Neural cell (in vitro differentiated cells): ENCODE measurements around the gene PHF2. TPM values are rescaled to one million over a fixed set of nuclear protein-coding genes. Genes with fewer than 3 reads are reported as not detected.

Experiments used
- H2AFZ ChIP-seq: fragments of 200-600, 300-800 bp; sonication (generic), shearing (Covaris generic); 2 replicates; pipeline ENCODE4 v1.6.0; 2014; ENCODE audit warnings: low read depth, mild to moderate bottlenecking, antibody characterized with exemption, low read length, moderate library complexity
- H3F3A ChIP-seq: fragments of 200-600 bp; shearing (Covaris generic); 2 replicates; pipeline ENCODE4 v1.6.1; 2016; ENCODE audit warnings: mild to moderate bottlenecking, moderate library complexity, mixed read lengths, antibody characterized with exemption, low read length; ENCODE audit not compliant: insufficient read depth, poor library complexity, severe bottlenecking
- H3K27ac ChIP-seq: fragments of 200-600, 300-800 bp; sonication (generic), shearing (Covaris generic); 2 replicates; pipeline ENCODE4 v1.5.1; 2014; ENCODE audit warnings: mild to moderate bottlenecking, low read length, moderate library complexity
- H3K27me3 ChIP-seq: fragments of 300-800, 200-600 bp; sonication (generic), shearing (Covaris generic); 2 replicates; pipeline ENCODE4 v1.6.0; 2014; ENCODE audit warnings: mild to moderate bottlenecking, low read depth, low read length, moderate library complexity; ENCODE audit not compliant: insufficient read depth
- H3K36me3 ChIP-seq: fragments of 300-800, 200-600 bp; sonication (generic), shearing (Covaris generic); 2 replicates; pipeline ENCODE4 v1.5.1; 2014; ENCODE audit warnings: mild to moderate bottlenecking, antibody characterized with exemption, low read length, moderate library complexity; ENCODE audit not compliant: insufficient read depth
- H3K4me2 ChIP-seq: fragments of 300-800, 200-600 bp; sonication (generic), shearing (Covaris generic); 2 replicates; pipeline ENCODE4 v1.6.0; 2014; ENCODE audit warnings: mild to moderate bottlenecking, low read length
- H3K4me3 ChIP-seq: fragments of 300-800, 200-600 bp; sonication (generic), shearing (Covaris generic); 2 replicates; pipeline ENCODE4 v1.5.1; 2014; ENCODE audit warnings: mild to moderate bottlenecking, low read length, moderate library complexity
- H3K79me2 ChIP-seq: fragments of 200-600 bp; shearing (Covaris generic); replicated peaks from 2 replicates; pipeline ENCODE4 v1.6.0; 2014; ENCODE audit warnings: mild to moderate bottlenecking, low read length, moderate library complexity; ENCODE audit not compliant: insufficient read depth
- H3K9ac ChIP-seq: fragments of 300-800, 200-600 bp; sonication (generic), shearing (Covaris generic); 2 replicates; pipeline ENCODE4 v1.6.1; 2016; ENCODE audit warnings: mild to moderate bottlenecking, low read length, mixed read lengths
- H3K9me2 ChIP-seq: fragments of 200-600 bp; shearing (Covaris generic); 2 replicates; pipeline ENCODE4 v1.6.1; 2016; ENCODE audit warnings: mild to moderate bottlenecking, low read length, mixed read lengths; ENCODE audit not compliant: insufficient read depth
- H3K9me3 ChIP-seq: fragments of 200-600, 300-800 bp; sonication (generic), shearing (Covaris generic); 2 replicates; pipeline ENCODE4 v1.6.1; 2016; ENCODE audit warnings: mild to moderate bottlenecking, mixed run types, low read length, moderate library complexity, mixed read lengths
- H4K20me1 ChIP-seq: fragments of 200-600 bp; shearing (Covaris generic); 2 replicates; pipeline ENCODE4 v1.6.1; 2016; ENCODE audit warnings: mild to moderate bottlenecking, mixed run types; ENCODE audit not compliant: insufficient read depth
- CTCF ChIP-seq: fragments of 450-650 bp; IDR thresholded peaks from 2 replicates; pipeline ENCODE4 v1.5.1; 2014; ENCODE audit warnings: antibody characterized with exemption, mild to moderate bottlenecking, moderate library complexity; ENCODE audit not compliant: poor library complexity, severe bottlenecking
- EP300 ChIP-seq: fragments of 450-650 bp; conservative IDR thresholded peaks from 2 replicates; pipeline ENCODE4 v1.6.1; 2014; ENCODE audit warnings: antibody characterized with exemption, mild to moderate bottlenecking, moderate library complexity; ENCODE audit not compliant: poor library complexity, severe bottlenecking
- EZH2 ChIP-seq: fragments of 200-600, 300-800 bp; shearing (Covaris generic), sonication (generic); IDR thresholded peaks from 2 replicates; pipeline ENCODE4 v1.6.1; 2014; ENCODE audit warnings: antibody characterized with exemption, low read length, borderline replicate concordance, mild to moderate bottlenecking; ENCODE audit not compliant: insufficient read depth, poor library complexity, severe bottlenecking
- MXI1 ChIP-seq: fragments of 450-650 bp; conservative IDR thresholded peaks from 2 replicates; pipeline ENCODE4 v1.6.1; 2014; ENCODE audit warnings: antibody characterized with exemption, mild to moderate bottlenecking; ENCODE audit not compliant: poor library complexity, severe bottlenecking
- POLR2AphosphoS5 ChIP-seq: IDR thresholded peaks from 2 replicates; pipeline ENCODE4 v1.6.1; 2012
- RAD21 ChIP-seq: fragments of 450-650 bp; conservative IDR thresholded peaks from 2 replicates; pipeline ENCODE4 v1.6.1; 2014; ENCODE audit warnings: antibody characterized with exemption, mild to moderate bottlenecking, moderate library complexity
- REST ChIP-seq: IDR thresholded peaks from 2 replicates; pipeline ENCODE4 v1.6.1; 2012; ENCODE audit warnings: borderline replicate concordance
- SMC3 ChIP-seq: fragments of 450-650 bp; conservative IDR thresholded peaks from 2 replicates; pipeline ENCODE4 v1.6.1; 2014; ENCODE audit warnings: antibody characterized with exemption, mild to moderate bottlenecking, moderate library complexity; ENCODE audit not compliant: poor library complexity
- TAF1 ChIP-seq: IDR thresholded peaks from 2 replicates; pipeline ENCODE4 v1.6.1; 2012; ENCODE audit warnings: low read depth
- polyA plus RNA-seq: library from polyadenylated mRNA; depleted of rRNA; stranded (reverse); fragments of >200 nt; gene quantifications from 2 replicates; pipeline ENCODE4 v1.2.3, GENCODE V29; 2014

PHF2 gene
- polyA plus RNA-seq, 1 donor from 2014 or later, result 42.4 TPM

GRCh38 chr9:93686127-93686879 is 109.9 kb downstream of the PHF2 start:
- Histone ChIP-seq H3K9ac (no peak overlapping the region), H3K27me3 (no peaks in the 10 kb centered on the region), H3K27ac (no peak overlapping the region), H3K4me2 (no peak overlapping the region), H3K4me3 (no peak overlapping the region), H3K36me3 (no peaks in the 10 kb centered on the region), H4K20me1 (no peaks in the 10 kb centered on the region), H3F3A (no peaks in the 10 kb centered on the region), H2AFZ (no peak overlapping the region), H3K9me2 (no peaks in the 10 kb centered on the region), H3K9me3 (no peaks in the 10 kb centered on the region), H3K79me2 (no peaks in the 10 kb centered on the region)
- TF ChIP-seq EP300 (no peak), CTCF (no peak), REST (no peak), RAD21 (no peak), MXI1 (no peak), EZH2 (no peak), POLR2AphosphoS5 (no peak), TAF1 (no peak), SMC3 (no peak)

- H3K9me3 ChIP-seq, result no peaks in the 10 kb centered on the region
- no peaks in the 10 kb centered on the region for H3F3A ChIP-seq
Observed at GRCh38 chr9:93686880-93687236, 110.5 kb downstream of the PHF2 start.

More at GRCh38 chr9:93686880-93687236, 110.5 kb downstream of the PHF2 start:
- Histone ChIP-seq H3K9me2 (no peaks in the 10 kb centered on the region), H3K27me3 (no peaks in the 10 kb centered on the region), H4K20me1 (no peaks in the 10 kb centered on the region), H3K9ac (no peak overlapping the region), H3K4me3 (no peak overlapping the region), H2AFZ (no peak overlapping the region), H3K36me3 (no peaks in the 10 kb centered on the region), H3K79me2 (no peaks in the 10 kb centered on the region), H3K4me2 (no peak overlapping the region), H3K27ac (no peak overlapping the region)
- TF ChIP-seq TAF1, result no peak
- TF ChIP-seq REST, result no peak
- no peak for TF ChIP-seq SMC3
- no peak for TF ChIP-seq MXI1
- TF ChIP-seq RAD21, result no peak
- no peak for TF ChIP-seq EP300
- no peak for TF ChIP-seq CTCF
- TF ChIP-seq POLR2AphosphoS5, result no peak
